Stimulated activated CD4-positive, alpha-beta T cell treated with anti-CD3 and anti-CD28 coated beads, Interleukin-2, amount 100 ng/mL, for 4 hours (primary cell): ENCODE results near the gene SAP25.

ENCODE experiments used
- DNase-seq: peaks from one replicate; pipeline ENCODE4 v3.0.0-alpha.2; 2020; ENCODE audit warnings: low read depth

Gene SAP25

DNA sequence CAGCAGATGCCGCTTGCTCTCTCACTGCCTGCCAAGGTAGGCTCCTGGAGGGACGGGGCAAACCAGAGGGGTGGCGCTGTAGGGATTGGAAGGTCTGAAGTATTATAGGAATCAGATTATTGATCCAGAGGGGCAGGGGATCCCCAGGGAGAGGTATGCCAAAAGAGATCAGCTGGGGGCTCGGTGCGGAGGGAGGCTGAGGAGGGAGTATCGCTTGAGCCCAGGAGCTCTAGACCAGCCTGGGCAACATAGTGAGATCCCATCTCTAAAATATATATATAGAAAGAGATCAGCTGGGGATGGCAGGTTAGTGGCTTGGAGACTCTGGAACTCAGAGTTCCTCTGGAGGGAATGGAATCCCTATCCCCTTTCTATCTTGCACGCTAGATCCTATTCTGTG lies 21.5 kb upstream of the SAP25 start:
- no peak for DNase-seq

DNA sequence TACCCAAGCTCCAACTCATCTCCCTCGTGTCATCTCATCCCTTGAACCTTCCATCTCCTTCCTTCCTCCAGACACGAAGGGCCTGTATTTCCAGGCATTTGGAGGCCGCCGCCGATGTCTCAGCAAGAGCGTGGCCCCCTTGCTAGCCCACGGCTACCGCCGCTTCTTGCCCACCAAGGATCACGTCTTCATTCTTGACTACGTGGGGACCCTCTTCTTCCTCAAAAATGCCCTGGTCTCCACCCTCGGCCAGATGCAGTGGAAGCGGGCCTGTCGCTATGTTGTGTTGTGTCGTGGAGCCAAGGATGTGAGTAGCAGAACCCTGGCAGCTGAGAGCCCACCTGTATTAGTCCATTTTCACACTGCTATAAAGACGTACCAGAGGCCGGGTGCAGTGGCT lies 17.9 kb upstream of the SAP25 start:
- DNase-seq, result no peak

DNA sequence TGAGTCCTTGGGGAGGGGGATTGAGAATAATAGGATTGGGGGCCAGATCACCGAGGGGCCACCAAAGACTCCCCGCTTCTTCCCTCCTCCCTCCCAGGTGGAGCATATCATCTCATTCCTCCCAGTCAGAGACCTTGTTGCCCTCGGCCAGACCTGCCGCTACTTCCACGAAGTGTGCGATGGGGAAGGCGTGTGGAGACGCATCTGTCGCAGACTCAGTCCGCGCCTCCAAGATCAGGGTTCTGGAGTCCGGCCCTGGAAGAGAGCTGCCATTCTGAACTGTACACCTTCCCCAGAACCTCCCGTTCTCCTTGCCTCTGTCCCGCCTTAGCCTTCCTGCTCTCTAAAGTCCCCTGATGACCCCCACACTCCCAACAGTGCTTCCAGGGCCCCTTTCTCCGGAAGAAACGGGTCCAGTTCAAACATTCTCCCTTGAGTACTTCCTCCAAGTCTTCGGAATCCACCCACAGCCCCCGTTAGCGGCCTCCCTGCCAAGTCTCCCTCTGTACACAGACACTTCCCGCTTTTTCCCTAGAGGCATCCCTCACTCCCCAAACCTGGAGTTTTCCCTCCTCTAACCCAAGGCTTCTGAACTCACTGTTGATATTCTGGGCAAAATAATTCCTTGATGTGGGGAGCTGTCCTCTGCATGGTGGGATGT lies 16.5 kb upstream of the SAP25 start:
- no peak for DNase-seq

DNA sequence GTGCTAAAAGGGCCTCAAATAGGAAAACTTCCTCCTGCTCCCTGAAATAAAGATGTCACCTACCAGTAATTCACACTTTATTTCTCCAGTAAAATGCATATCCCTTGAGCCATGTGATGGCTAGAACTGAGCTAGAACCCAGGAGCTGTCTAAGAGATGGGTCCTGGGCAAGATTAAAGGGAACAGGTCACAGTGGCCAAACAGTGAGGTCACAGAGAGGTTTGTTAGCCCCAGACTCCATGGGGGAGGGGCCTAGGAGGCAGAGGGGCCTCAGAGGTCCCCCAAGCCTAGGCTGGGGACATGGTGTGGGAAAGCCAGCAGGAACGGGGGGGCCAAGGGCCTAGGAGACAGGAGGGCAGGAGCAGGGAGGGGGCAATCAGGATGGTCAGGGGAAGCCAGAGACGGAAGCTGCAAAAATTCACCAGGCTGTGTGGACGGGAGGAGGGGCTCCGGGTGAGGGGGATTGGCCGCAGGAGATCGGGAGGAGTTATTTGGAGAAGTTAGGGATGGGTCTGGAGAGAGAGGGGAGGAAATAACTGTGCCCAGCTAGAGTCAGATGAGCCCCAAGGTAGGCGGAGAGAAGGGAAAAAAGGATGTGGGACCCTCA lies 15.7 kb upstream of the SAP25 start:
- no peak for DNase-seq

DNA sequence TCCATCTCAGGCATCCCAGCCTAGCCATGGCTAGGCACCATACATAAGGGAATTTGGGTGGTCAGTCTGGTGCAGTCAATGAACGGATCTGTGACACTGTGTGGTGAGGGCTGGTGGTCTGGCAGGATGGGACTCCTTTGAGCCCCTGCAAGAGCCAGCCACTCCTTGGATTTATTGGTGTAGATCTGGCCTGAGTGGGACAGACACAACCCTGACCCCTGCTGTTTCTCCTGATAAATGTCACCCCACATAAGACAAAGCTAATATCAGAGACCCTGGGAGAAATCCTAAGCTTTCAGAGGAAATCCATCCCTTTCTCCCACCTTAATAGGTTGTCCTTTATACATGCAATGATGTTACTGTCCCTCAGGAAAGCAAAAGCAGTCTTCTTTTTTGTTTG lies 14.7 kb upstream of the SAP25 start:
- no peak for DNase-seq

DNA sequence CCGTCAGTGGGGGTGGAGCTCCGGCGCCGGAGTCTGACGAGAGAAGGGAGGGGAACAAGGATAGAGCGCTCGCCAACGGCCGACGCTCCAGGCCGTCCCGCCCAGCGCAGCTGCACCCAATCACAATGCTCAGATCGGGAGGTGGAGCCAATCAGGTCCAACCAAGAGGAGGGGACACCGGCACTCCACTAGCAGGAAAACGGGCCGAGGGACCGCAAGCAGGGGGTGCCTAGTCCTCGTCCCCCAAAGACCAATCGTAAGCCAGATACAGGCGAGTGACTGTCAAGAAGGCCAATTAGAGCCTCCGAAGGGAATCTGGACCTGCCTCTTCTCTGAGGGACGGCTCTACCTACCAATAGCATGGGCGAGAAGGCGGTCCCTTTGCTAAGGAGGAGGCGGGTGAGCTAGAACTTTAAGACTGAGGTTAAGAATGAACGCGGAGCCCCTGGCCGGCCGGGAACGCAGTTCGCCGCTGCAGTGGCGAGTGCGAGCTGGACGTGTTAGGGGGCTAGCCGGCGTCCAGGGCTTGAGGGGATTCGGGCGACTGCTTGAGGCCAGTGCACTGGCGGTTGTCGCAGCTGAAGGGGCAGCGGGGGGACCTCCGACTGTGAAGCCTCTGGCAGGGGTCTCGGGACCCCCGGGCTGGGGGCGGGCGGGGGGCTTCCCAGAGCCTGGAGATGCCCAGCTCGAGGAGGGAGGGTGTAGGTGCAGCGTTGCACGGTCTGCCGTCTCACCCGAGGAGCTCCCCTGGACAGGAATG lies 12.7 kb upstream of the SAP25 start, which contains the start of gene FBXO24:
FBXO24 (plus strand) TSS at position 63 of the 760 bp plus-strand sequence; CDS start at position 361, 298 bp downstream.
- DNase-seq, result peak; percentile 99

DNA sequence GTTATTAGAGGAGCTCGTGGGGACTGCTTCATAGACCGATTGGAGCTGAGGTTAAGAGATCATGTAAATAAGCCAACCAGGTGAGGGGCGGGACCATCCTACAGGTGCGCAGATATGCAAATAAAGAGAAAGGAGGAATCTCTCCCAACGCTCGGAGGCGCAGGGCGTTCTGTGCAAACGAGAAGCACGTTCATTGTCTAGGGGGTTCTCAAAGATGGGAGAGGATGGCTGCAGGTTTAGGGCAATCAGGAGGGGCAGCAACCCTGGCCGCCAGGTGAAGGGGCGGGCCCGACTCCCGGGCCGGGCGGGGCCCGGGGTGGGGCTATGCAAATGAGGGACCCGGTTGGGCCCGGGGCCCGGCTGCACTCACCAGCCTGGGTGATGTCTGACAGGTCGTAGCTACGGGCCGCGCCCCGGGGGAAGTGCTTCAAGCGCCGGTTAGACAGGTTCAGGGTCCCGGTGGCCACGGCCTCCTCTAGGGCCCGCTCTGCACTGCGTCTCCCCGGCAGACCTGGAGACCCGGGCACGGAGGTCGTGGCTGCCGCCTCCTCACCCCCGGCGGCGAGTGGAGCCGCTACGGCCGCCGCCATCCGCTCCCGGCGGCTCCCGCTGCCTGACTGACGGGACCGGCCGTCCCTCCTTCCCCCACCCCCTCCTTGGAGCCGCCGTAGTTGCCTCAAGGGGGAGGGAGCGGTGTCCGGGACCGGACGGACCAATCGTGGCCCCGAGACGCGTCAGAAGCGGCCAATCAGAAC lies 12.0 kb upstream of the SAP25 start, which contains the start of gene LRCH4:
LRCH4 (minus strand) TSS at position 619 of the 755 bp plus-strand sequence; CDS start at position 590, 29 bp downstream.
- DNase-seq, result peak; percentile 33

DNA sequence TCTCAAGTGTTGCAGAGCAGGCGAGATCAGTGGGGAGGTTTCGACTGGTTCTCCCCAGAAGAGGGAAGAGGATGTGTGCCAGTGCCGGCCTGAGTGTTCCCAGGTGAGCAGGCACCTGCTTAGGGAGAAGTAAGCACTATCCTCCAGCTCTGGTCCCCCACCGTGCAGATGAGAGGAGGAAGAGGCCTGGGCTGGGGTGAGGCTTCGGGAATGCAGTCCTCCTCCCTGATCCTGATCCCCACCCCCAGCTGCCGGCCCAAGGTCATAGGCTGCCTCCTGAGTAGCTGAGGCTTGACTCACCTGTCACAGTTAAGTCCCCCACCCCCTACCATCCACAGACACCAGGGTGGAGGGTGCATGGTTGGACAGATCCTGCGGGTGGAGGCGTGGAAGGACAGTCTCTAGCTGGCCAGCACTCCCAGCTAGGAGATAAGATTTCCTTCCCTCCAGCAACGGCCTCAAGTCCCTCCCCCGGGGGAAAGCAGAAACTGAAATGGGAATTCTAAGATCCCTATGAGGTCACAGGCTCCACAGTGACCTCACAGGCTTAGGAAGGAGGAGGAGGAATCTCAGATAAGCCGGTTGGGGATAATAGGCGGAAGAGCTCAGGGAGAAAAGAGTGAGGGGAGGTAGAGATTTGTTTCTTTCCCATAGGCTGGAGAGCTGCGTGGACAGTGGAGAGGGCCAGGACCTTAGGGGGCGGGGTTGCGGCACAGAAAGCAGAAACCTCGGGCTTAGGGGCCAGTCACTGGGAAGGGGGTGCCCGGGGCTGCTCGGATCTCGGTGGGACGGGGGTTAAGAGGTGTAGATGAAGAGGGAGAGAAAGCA lies 11.2 kb upstream of the SAP25 start:
- DNase-seq, result no peak

DNA sequence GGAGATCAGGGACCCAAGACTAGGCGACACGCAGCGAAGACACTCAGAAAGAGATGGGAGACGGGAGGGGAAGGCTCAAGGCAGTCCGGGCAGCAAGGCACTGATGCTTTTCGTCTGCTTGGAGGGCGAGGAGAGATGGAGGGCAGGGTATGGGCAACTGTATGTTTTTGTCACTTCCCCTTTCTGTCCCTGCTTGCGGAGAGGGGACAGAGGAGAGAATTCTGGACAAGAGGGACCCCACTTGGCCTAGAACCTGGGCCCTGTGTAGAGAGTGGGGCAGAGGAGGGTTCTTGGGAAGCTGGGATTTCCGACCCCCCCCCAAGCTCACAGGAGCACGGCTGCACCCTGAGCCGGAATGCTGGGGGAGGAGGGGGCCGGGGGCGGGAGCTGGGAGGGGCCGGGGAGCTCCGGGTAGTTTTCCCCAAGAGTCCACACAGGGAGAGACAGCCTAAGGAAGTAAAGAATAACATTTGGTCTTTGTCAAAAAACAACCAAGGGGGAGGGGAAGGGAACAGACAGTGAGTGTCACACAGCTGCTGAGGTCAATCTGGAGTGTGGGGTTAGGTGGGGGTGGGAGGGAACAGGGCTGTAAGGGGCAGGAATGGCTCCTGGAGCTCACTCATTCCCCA lies 10.5 kb upstream of the SAP25 start:
- no peak for DNase-seq

DNA sequence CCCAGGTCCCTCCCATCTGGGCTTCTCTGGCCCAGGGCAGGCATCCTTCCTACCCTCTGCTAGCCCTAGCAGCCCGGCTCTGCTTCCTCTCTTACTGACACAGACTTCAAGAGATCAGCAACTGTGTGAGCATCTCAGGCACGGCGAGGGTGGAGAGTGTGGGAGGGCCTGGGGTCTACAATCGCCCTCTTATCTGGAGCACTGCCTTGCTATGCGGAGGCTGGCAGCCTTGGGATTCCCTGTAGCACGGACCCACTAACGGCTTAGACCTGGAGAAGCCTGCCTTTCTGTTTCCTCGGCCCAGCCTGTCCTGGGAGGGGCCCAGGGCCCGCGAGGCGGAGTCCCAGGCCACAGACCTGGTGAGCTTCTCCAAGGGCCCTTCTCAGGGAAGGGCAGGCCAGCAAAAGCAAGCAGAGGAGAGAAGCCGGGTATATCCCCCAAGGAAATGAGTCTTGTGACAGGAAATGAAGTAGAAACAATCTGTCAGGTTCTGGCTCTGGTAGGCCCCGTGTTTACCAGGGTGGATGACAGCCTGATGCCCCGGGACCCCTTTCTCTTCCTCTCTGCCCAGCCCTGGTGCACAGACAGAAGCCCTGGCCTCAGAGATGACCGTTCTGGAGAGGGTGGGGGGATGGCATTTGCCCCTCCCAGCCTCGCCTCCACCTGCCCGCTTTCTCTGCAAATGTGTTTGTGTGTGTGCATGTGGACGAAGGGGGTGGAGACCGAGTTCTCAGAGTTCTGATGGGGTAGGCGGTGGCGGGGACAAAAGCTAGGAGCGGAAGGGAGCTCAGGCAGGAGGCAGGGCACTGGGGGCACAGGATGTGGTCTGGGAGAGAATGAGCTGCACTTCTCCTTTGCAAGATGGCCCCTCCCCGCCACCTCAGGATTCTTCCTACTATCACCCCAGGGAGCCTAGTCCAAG lies 9.7 kb upstream of the SAP25 start:
- DNase-seq, result peak; percentile 29

DNA sequence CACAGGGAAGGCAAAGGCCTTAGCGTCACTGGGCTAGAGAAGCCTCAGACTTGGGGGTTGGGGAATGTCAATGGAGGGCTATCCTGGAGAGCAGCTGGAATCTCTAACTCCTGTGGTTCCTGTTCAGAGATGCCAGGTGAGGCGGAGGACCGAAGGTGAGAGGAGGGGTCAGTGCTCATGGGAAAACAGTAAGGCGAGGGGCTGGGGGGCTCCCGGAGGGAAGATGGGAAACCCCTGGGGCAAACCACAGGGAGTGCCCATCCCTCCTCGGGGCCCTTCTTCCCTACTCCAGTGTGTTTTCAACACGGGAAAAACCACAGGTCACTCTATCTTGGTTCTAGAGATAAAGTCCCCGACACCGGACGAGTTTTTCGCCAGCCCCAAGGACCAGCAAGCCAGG lies 8.9 kb upstream of the SAP25 start:
- DNase-seq, result no peak

DNA sequence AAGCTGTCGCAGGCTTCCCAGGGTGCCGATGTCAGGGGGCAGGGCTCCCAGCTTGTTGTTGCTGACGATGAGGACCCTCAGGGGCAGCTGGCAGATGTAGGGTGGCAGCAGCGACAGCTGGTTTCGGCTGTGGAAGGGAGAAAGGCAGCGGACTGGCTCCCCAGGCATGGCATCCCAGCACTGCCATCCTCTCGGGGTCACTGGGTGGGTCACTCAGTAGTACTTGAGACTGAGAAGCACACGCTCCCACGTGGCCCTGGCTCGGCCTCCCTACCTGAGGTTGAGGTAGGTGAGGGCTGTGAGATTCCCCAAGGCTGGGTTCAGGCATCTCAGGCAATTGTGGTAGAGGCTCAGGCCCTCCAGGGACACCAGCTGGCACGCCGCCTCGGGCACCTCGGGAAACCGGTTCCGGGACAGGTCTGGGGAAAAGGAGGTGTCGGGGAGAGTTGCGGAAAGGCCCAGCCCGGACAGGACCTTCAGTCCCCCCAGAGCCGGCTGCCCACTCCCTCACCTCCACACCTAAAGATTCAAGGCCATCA lies 8.4 kb upstream of the SAP25 start:
- no peak for DNase-seq

DNA sequence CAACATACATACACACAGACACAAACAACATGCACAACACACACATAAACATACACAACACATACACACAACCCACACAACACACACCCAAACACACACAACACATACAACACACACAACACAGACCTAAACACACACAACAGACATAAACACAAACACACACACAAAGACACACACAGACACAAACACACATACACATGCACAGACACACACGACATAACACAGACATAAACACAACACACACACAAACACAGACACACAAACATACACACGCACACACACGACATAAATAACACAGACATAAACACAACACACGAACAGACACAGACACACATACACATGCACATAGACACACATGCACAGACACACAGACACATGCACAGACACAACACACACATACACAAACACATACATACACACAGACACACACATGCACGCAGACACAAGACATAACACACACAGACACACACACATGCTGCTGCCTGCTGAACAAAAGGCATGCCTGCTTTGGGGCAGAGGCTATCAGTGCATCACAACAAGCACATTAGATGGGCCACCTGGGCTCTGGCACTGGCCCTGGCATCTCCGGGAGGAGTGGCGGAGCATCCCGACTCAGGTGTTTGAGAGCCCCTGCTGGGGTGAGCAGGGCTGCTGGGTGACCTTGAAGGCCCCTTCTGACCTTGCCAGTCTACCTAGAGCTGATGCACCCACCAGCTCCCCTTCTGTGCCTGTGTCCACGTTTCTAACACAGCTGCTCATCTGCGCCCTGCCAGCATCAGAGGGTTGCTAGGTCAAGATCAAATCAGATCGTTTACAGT lies 7.0 kb upstream of the SAP25 start:
- DNase-seq, result no peak

DNA sequence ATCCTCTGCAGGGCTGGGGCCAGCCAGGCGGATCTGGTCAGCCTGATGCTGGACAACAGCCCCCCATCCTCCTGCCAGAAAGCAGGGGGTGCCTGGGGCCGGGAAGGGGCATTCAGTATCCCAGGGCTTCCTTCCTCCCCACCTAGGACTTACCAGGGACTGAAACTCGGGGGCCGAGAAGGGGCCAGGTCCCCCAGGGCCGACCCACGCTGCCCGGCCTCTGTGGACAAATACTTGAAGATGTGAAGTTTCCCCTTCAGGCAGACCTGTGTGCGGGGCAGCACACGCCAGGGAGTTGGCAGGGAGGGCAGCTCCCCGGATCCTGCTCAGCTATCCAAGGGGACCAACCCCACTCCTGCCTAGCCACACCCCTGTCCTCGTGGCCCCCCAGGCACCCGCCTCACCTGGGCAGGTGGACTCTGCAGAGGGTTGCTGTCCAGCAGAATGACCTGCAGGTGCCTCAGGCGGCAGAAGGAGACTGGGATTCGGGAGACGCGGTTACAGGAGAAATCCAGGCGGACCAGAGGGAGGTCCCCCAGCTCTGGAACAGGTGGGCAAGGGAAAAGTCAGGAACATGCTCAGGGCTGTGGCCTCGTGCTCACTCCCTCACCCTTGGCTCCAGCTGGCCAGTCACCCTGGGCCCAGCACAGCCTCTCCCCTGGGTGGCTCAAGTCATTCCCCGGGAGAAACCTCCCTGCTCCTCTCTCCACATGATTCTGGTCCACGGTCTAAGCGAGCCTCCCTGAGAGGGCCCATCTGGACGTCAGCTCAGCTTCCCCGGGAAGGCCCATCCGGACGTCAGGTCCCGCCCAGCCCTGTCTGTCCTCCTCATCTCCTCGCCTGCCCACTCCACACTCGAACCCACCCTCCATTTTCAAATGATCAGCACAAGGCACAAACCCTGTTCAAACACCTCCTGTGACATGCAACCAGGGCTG lies 4.8 kb upstream of the SAP25 start:
- DNase-seq, result no peak

DNA sequence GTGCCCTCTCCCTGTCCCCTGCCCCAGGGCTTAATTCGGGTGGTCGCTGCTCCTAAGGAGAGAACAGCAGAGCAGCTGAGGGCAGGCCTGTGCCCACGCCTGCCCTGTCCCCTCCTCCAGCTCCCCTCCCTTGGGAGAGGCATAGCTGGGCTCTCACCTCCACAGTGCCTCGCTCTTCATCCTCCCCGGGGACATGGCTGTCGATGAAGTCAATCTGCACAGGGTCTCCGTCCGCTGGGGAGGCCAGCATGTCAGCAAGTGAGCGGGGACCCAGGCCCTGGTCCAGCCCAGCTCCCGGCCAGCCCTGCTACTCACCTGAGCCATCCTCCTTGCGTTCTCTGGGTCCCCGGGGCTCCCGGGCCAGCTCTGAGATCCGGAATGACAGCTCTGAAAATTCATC lies 3.8 kb upstream of the SAP25 start:
- no peak for DNase-seq

DNA sequence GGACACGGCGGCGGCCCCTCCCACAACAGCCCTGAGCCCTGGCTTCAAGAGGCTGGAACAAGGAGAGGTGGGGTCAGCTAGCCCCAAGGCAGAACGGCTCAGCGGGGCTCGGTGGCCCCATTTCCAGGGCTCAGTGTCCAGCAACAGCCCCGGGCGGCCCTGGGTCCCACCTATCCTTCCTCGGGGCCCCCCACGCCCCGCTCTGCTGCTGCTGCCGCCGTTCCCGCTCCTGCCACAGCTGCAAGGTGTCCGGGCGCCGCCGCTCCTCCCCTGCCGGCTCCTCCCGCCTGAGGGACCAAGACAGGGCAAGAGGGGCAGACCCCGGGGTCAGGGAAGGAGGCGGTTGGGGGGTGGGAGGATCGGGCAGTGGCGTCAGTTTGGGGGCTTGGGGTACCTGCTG lies 3.4 kb upstream of the SAP25 start:
- no peak for DNase-seq

DNA sequence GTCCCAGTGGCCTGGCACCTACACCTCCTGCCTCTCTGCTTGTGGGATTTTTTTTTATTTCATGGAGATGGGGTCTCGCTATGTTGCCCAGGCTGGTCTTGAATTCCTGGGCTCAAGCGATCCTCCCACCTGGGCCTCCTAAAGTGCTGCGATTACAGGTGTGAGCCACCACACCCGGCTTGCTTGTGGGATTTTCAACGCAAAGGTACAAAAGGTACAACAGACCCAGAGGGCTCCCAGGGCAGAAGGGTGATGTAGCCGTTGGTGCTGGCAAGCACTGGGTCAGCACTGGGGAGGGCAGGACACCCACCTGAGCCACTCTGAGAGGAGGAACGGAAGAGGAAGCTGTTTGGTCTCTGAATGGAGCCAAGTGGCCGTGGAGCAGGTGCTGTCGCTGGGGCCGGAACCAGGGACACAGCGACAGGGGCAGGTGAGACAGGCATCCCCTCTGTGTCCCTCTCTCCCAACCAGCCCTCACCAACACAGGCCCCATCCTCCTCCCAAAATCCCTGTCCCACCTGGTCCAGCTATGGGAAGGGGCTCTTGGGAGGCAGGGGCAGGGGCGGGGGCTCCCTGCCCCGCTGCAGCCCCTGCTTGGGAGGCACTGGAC lies 2.8 kb upstream of the SAP25 start:
- DNase-seq, result no peak
